Stomach (tissue), 9 donors: ENCODE results near the gene LRRC7. TPM values are rescaled to one million over a fixed set of nuclear protein-coding genes. Genes with fewer than 3 reads are reported as not detected.

Source experiments
- DNase-seq, 2 donors: peaks; one replicate each; pipeline versions ENCODE4 v3.0.0 to v3.0.0-alpha.2; 2013 to 2019
- H3K27ac ChIP-seq, 5 donors: fragments of 200-600 bp in 4 of 5; sonication (generic) in 4 of 5; one replicate each; pipeline ENCODE4 v1.5.1; 2013 to 2019; ENCODE audit warnings: mild to moderate bottlenecking in 1 of 5, moderate library complexity in 1 of 5
- H3K27me3 ChIP-seq, 3 donors: fragments of 200-600 bp; sonication (generic); one replicate each; pipeline ENCODE4 v1.5.1; 2017 to 2019; ENCODE audit warnings: mixed run types in 1 of 3
- H3K36me3 ChIP-seq, 4 donors: fragments of 200-600 bp; sonication (generic); 1 replicate in 3 of 4; 2 replicates in 1 of 4; pipeline ENCODE4 v1.5.1; 2016 to 2019
- H3K4me1 ChIP-seq, 4 donors: fragments of 200-600 bp; sonication (generic); one replicate each; pipeline ENCODE4 v1.5.1; 2016 to 2019
- H3K4me3 ChIP-seq, 4 donors: fragments of 200-600 bp; sonication (generic) in 3 of 4; one replicate each; pipeline ENCODE4 v1.5.1; 2016 to 2019; ENCODE audit warnings: mild to moderate bottlenecking in 1 of 4
- H3K9me3 ChIP-seq, 4 donors: fragments of 200-600 bp; sonication (generic); one replicate each; pipeline ENCODE4 v1.5.1; 2016 to 2019
- CTCF ChIP-seq, 7 experiments: fragments of 450-650 bp in 4 of 7; fragments of 200-600 bp in 3 of 7; sonication (generic) in 3 of 7; IDR thresholded peaks; one replicate each; pipeline ENCODE4 v1.5.1; 2016 to 2019; ENCODE audit warnings: antibody characterized with exemption in 7 of 7, control low read depth in 2 of 7, mild to moderate bottlenecking in 1 of 7
- EP300 ChIP-seq: sonication (generic); formaldehyde crosslinking; IDR thresholded peaks from one replicate; pipeline ENCODE4 v1.6.1; 2017; ENCODE audit warnings: antibody characterized with exemption
- POLR2A ChIP-seq, 4 donors: fragments of 450-650 bp; IDR thresholded peaks; one replicate each; pipeline ENCODE4 v1.6.1; 2016; ENCODE audit warnings: antibody characterized with exemption in 4 of 4, control low read depth in 2 of 4, mild to moderate bottlenecking in 1 of 4, moderate library complexity in 1 of 4
- POLR2AphosphoS5 ChIP-seq, 3 donors: sonication (generic); formaldehyde crosslinking; IDR thresholded peaks; one replicate each; pipeline ENCODE4 v1.6.1; 2016; ENCODE audit warnings: antibody characterized with exemption in 3 of 3
- WGBS, 5 donors: extraction: QIAGEN DNeasy Blood & Tissue Kit in 3 of 5; methylation state at CpG; one replicate each; pipeline versions ENCODE4 v1.1.5 to v1.1.7; 2013 to 2018; 5-methylcytosine and 5-hydroxymethylcytosine counted together
- intact Hi-C: fragments of 100-400 bp; cut with DNase I; formaldehyde crosslinking; loops from one replicate; pipeline ENCODE4 v1.15.1; 2023; ENCODE audit warnings: low total_unique reads
- polyA plus RNA-seq, 3 donors: library from polyadenylated mRNA; stranded (reverse); fragments of 200-250 nt; gene quantifications; one replicate each; pipeline ENCODE4 v1.2.3, GENCODE V29; 2013
- total RNA-seq, 5 donors: library from RNA; depleted of rRNA; stranded (reverse); fragments of >200 nt; gene quantifications; one replicate each; pipeline versions ENCODE4 v1.1.0 to v1.2.3, GENCODE V29; 2014 to 2016
- donor health status: healthy with polysubstance abuse.
- donor health status: Bipolar disorder and iron deficiency.
- donor health status: healthy.

Gene LRRC7
- total and polyA plus RNA-seq, 8 donors, result 0.06 to 22.4 (median 0.31) TPM; not detected in 1

- no peak for TF ChIP-seq POLR2AphosphoS5 (IDR thresholded peaks at IDR 0.05)
- TF ChIP-seq POLR2A (IDR thresholded peaks at IDR 0.05), result no peak
- TF ChIP-seq EP300, result no peak
- no peak for TF ChIP-seq CTCF (IDR thresholded peaks at IDR 0.05)
- Histone ChIP-seq H3K4me3 (peak overlapping the region; percentile 16 to 67 (median 52)), H3K27me3 (peaks cover 7 to 60% (median 41%) of the 10 kb centered on the region in 3 donors), H3K9me3 (no peaks in the 10 kb centered on the region), H3K27ac (peak overlapping the region in 1 of 5 donors; percentile 11), H3K36me3 (no peaks in the 10 kb centered on the region), H3K4me1 (peaks cover 17 to 38% (median 30%) of the 10 kb centered on the region in 4 donors)
- DNase-seq, result peak in 1 of 2 donors; percentile 52
- WGBS, 5 donors, result 4 to 11% (median 6%) methylated on average over 26 of the region's 26 CpGs
- intact Hi-C loops, result no loop called here
Observed at GRCh38 chr1:69569576-69570328, 2.0 kb downstream of the LRRC7 start.

GRCh38 chr1:69570356-69570755 is 2.6 kb downstream of the LRRC7 start:
- Histone ChIP-seq H3K36me3 (no peaks in the 10 kb centered on the region), H3K27me3 (peaks cover 7 to 59% (median 41%) of the 10 kb centered on the region in 3 donors), H3K9me3 (no peaks in the 10 kb centered on the region), H3K4me3 (no peak overlapping the region), H3K27ac (peak overlapping the region in 1 of 5 donors; percentile 11), H3K4me1 (peaks cover 17 to 38% (median 30%) of the 10 kb centered on the region in 4 donors)
- 32 to 42% (median 34%) methylated on average over 10 of the region's 10 CpGs for WGBS, 5 donors
- TF ChIP-seq POLR2A (IDR thresholded peaks at IDR 0.05) (no peak), POLR2AphosphoS5 (IDR thresholded peaks at IDR 0.05) (no peak), CTCF (IDR thresholded peaks at IDR 0.05) (no peak), EP300 (no peak)
- DNase-seq, result peak in 1 of 2 donors; percentile 24
- intact Hi-C loops, result no loop called here

GRCh38 chr1:69572921-69573320 is 5.2 kb downstream of the LRRC7 start:
- Histone ChIP-seq H3K36me3 (no peaks in the 10 kb centered on the region), H3K4me1 (peaks cover 10 to 20% (median 16%) of the 10 kb centered on the region in 4 donors), H3K9me3 (no peaks in the 10 kb centered on the region), H3K4me3 (no peak overlapping the region), H3K27ac (no peak overlapping the region), H3K27me3 (peaks cover 7 to 33% (median 28%) of the 10 kb centered on the region in 3 donors)
- DNase-seq, result no peak
- WGBS, 5 donors, result 64 to 84% (median 69%) methylated on average over 2 of the region's 2 CpGs
- no peak for TF ChIP-seq POLR2A (IDR thresholded peaks at IDR 0.05)
- TF ChIP-seq POLR2AphosphoS5 (IDR thresholded peaks at IDR 0.05), result no peak
- no peak for TF ChIP-seq CTCF (IDR thresholded peaks at IDR 0.05)
- intact Hi-C loops, result no loop called here

DNA sequence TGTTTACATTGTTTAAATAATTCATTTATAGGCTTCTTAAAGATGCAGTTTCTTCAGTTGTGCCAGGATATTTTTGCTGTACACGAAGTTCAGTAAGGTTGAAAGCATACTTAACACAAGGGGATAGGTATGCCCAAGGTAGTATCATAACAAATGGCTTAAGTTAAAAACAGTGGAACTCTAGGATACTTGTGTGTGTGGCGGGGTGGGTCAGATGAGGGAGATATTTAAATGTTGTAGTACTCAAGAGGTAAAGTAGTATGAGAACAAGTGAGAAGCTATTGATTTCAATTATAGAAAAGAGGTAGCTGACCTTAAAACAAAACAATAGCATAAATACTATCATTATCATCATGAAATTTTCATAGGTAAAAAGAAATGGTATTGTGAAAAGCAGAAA is 6.2 kb downstream of the LRRC7 start:
- no peak overlapping the region for H3K27ac ChIP-seq
- intact Hi-C loops, result no loop called here
- H3K36me3 ChIP-seq, result no peaks in the 10 kb centered on the region
- TF ChIP-seq EP300 (no peak), POLR2A (IDR thresholded peaks at IDR 0.05) (no peak), POLR2AphosphoS5 (IDR thresholded peaks at IDR 0.05) (no peak), CTCF (IDR thresholded peaks at IDR 0.05) (no peak)
- WGBS, 5 donors, result 38 to 43% (median 42%) methylated on average over 2 of the region's 2 CpGs
- H3K4me3 ChIP-seq, result no peak overlapping the region
- H3K4me1 ChIP-seq, result peaks cover under 1 to 10% (median 6%) of the 10 kb centered on the region in 4 donors
- H3K9me3 ChIP-seq, result no peaks in the 10 kb centered on the region
- no peak for DNase-seq
- peaks cover 0 to 23% (median 18%) of the 10 kb centered on the region in 3 donors for H3K27me3 ChIP-seq
